HG02759 (cell line): ENCODE results near the gene NAP1L3.

Source experiments
- ATAC-seq: cut with Tn5 transposase; IDR thresholded peaks from one replicate; pipeline ENCODE4 v1.9.1; 2021; ENCODE audit warnings: mild to moderate bottlenecking, moderate library complexity; ENCODE audit not compliant: unreplicated experiment

The NAP1L3 gene

GRCh38 chrX:93673056-93673868 is at the start of gene NAP1L3:
Gene NAP1L3 (minus strand): TSS chrX:93673578. CDS start chrX:93673304, 274 bp downstream.
- ATAC-seq = peak; percentile 67

DNA sequence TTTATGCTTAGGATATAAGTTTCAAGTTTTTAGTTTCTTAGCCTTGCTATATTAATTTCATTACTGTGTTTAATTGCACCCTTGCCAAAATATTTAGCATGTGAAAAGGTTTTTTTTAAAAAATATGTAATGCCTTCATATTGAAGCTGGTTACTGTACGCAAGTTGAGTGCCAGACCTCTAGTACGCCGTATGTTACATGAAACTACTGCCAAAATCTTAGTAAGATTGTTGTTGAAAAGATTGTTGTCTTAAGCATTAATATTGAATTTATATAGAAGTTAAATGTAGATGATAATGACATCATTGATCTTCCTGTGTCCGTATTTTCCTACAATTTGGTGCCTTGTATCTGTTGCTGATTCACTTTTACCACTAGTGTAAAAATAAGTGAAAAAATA is 37.7 kb upstream of the NAP1L3 start:
- no peak for ATAC-seq

GRCh38 chrX:93703701-93704100 is 30.3 kb upstream of the NAP1L3 start:
- ATAC-seq = no peak

- no peak for ATAC-seq
These were observed 22.6 kb upstream of the NAP1L3 start for GRCh38 chrX:93695981-93696380.

- ATAC-seq = no peak
These were observed 492 bp upstream of the NAP1L3 start, which contains the start of gene FAM133A for GRCh38 chrX:93673869-93674271. Gene FAM133A (plus strand): TSS chrX:93674206. CDS start chrX:93709420, 35,214 bp downstream.

- ATAC-seq = no peak
These were observed 12.8 kb downstream of the NAP1L3 start for GRCh38 chrX:93660575-93660974.

DNA sequence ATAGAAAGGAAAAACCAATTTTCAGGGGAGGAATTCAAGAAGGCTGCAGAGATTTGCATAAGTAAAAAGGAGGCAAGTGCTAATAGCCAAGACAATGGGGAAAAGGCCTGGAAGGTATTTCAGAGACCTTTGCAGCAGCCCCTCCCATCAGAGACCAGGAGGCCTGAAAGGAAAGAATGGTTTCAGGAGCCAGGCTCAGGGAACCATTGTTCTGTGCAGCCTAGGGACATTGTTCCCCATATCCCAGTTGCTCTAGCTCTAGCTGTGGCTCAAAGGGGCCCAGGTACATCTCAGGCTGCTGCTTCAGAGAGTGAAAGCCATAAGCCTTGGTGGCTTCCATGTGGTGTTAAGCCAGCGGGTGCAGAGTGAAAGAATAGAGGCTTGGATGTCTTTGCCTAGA is 24.0 kb downstream of the NAP1L3 start:
- no peak for ATAC-seq

- no peak for ATAC-seq
These were observed 35.8 kb downstream of the NAP1L3 start for GRCh38 chrX:93637591-93637990.
